GM21717 (cell line): ENCODE results near the gene OLIG1.

Experiments used
- ATAC-seq: cut with Tn5 transposase; IDR thresholded peaks from one replicate; pipeline ENCODE4 v1.9.1; 2021; ENCODE audit warnings: mild to moderate bottlenecking, moderate library complexity; ENCODE audit not compliant: unreplicated experiment

OLIG1 gene

DNA sequence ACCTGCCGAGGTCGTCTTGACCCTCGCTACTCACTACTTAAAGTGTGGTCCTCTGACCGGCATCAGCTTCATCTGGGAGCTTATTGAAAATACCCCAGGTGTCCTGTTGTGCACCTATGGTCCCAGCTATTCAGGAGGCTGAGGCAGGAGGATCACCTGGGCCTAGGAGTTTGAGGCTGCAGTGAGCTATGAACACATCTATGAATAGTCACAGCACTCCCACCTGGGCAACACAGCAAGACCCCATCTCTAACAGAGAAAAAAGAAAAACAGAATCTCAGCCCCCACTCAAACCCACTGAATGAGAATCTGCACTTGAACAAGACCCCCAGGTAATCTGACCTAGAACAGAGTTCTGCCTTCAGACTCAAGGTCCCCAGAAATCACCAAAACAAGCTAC is 8.7 kb upstream of the OLIG1 start:
- no peak for ATAC-seq

DNA sequence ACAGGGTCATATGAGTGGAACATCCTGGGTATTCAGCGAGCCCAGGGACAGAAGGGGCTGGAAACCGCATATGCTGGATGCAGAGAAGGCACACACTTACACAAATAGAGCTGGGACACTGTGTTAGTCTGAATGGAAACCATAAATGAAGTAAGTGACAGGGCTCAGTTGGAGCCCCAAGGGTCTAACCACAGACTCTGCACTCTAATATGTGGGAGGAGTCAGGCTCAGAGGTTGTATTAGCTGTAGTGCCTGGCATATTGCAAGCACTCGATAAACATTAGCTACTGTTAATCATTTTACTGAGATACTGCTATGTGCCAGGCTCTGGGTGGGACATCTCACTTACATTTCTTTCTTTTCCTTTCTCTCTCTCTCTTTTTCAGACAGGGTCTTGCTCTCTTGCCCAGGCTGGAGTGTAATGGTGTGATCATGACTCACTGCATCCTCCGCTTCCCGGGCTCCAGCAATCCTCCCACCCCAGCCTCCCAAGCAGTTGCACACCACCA is 6.5 kb upstream of the OLIG1 start:
- ATAC-seq, result no peak

DNA sequence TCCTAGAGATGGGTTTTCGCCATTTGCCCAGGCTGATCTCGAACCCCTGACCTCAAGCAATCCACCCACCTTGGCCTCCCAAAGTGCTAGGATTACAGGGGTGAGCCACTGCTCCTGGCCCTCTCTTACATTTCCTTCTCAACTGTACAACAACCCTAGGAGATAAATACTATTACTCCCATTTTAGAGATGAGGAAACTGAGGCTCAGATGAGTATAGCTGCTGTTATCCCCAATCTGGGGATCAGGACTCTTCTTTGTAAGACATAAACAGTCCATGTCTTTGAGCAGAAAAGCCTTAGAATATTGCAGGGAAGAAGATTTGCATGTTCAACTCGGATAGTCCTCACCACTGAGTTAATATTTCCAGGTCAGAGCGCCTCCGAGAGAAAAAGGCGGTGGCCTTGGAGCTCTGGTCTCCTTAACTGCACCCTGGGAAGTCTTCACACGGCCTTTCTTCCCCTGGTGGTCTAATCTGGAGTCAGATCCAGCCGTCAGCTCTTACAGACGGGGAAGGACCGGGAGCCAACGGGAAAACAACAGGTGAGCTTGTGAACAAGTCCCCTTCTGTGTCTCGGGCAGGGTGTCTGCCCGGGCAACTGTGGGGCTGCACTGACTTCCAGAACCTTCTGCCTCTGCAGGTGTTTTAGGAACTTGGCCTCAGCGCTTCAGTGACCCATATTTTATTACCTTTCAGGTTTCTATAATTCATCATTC is 5.9 kb upstream of the OLIG1 start:
- ATAC-seq, result no peak

DNA sequence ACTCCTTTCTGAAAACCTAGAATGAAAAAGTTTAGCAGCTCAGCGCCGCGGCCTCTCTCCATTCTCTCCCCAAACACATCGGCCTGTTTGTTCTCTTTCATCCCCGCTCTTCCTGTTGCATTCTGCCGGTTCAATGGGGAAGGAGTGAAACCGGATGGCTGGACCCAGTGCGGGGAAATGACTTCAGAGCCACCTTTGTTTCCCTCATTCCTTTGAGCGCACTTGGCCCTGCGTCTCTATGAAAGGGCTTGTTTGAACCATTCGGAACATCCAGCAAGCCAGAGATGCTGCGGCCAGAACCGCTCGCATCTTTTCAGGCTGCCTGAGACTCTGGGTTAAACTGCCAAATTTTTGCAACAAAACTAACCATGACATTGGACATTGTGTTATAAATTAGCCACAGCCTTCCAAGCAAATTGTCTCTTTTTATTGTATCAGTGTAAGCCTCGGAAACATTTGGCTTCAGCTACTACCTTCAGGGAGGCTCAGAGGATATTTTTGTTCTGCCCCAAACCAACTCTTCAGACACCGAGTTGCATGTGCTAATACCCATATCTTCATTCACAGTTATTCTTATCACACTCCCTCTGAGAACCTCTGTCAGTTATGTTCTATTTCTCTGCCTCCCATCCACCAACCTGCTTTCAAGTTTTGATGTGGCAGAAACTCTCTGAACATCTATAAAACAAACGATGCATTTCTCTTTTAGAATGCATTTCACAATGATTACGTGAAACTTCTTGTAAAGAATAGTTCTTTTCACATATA is 5.1 kb upstream of the OLIG1 start:
- no peak for ATAC-seq

GRCh38 chr21:33067043-33067442 is 2.9 kb upstream of the OLIG1 start:
- no peak for ATAC-seq

GRCh38 chr21:33067457-33067856 is 2.5 kb upstream of the OLIG1 start:
- no peak for ATAC-seq

DNA sequence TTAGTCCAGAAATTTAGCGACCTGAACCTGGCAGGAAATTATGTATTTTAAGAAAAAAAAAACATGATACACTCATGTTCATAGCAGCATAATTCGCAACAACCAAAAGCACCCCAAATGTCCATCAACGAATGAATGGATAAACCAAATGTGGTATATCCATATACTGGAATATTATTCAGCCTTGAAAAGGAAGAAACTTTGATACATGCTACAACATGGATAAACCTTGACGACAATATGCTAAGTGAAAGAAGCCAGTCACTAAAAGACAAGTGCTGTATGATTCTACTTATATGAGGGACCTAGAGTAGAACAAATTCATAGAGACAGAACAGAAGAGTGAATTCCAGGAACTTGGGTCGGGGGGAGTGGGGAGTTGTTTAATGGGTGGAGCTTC is 698 bp upstream of the OLIG1 start:
- ATAC-seq, result no peak

- no peak for ATAC-seq
Observed at GRCh38 chr21:33069645-33069993, 322 bp upstream of the OLIG1 start.

- ATAC-seq, result no peak
Observed at GRCh38 chr21:33070744-33070997, 730 bp downstream of the OLIG1 start.

GRCh38 chr21:33070998-33071769 is 1.2 kb downstream of the OLIG1 start:
- no peak for ATAC-seq

DNA sequence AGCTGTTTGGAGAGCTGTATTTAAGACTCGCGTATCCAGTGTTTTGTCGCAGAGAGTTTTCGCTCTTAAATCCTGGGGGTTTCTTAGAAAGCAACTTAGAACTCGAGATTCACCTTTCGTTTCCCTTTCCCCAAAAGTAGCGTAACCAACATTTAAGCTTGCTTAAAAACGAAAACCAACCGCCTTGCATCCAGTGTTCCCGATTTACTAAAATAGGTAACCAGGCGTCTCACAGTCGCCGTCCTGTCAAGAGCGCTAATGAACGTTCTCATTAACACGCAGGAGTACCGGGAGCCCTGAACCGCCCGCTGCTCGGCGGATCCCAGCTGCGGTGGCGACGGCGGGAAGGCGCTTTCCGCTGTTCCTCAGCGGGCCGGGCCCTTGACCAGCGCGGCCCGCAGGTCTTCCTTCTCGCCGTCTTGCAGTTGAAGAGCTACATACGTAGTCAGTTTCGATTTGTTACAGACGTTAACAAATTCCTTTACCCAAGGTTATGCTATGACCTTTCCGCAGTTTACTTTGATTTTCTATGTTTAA is 1.9 kb downstream of the OLIG1 start:
- no peak for ATAC-seq

GRCh38 chr21:33073636-33074035 is 3.7 kb downstream of the OLIG1 start:
- ATAC-seq, result no peak

GRCh38 chr21:33075128-33075527 is 5.2 kb downstream of the OLIG1 start:
- no peak for ATAC-seq

DNA sequence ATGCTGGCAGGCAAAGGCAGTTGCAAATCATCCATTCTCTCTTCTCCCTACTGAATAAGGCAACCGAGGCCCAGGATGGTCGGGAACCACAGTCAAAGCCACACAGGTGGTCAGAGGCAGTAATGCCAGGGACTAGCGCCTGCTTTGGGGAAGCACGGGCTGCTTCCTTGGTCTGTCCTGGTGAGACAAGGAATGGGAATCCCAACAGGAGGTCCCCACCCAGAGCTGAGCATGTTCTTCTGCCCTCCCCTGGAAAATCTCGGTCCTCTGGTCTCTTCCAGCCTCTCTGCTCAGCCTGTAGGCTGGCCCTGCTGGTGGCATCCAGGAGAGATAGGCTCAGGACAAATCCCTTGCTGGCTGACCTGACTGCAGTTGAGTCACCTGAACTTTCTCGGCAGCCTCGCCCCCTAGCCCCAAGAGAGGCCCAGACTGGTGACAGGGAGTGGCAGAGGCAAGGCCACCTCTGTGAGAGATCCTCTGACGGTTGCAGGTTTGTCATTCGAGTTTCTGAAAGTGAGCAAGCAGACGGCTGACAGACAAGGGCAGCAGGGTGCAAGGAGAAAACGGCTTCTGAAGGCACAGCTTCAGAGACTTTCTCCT is 5.8 kb downstream of the OLIG1 start:
- ATAC-seq, result no peak

- no peak for ATAC-seq
Observed at GRCh38 chr21:33076600-33077329, 6.8 kb downstream of the OLIG1 start.

DNA sequence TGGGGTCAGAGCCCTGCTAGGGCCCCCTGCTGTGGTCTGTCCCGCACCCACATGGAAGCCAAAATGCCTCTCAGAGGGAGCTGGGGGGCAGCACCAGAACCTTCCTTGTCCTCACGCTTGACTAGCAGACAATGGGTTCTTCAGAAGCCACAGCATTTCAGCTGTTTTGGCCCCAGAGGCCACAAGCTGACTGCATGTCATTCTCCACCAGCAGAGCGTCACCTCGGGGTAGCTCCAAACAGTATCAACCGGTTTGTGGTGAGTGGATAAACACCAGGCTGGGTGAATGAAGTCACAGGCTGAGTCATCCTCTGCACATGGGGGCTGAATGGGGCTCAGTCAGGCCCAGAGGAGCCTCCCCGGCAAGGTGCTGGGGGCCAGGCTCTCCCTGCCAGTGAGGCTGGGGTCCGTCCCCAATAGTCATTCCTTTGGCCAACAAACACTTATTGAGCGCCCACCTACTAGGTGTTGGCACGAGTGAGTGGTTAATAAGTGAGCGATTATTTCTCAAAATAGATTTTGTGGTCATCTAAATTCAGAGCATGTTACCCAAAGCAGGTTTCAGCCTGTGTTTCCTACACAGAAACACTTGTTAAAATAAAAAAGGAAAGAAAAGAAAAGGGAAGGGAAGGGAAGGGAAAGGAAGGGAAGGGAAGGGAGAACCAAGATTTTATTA is 9.1 kb downstream of the OLIG1 start:
- peak; percentile 90 for ATAC-seq

GRCh38 chr21:33080376-33080775 is 10.4 kb downstream of the OLIG1 start:
- ATAC-seq, result no peak

DNA sequence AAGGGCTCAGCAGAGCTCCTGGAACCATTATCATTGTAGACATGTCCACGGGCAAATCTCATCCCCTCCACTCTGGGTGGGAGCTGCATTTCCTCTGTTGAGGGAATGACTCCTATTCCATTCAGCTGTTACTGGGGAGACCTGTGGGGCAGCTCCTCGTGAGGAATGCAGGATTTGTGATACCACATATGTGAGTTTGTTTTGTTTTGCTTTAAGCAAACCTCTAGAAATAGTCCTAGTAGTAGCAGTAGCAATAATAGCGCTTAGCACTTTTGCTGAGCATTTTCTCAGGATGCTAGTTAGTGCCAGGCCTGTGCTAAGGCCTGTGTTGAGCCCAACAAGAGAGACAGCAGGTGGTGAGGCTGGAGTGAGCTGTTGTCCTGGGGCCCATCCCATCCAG is 10.8 kb downstream of the OLIG1 start:
- ATAC-seq, result no peak

DNA sequence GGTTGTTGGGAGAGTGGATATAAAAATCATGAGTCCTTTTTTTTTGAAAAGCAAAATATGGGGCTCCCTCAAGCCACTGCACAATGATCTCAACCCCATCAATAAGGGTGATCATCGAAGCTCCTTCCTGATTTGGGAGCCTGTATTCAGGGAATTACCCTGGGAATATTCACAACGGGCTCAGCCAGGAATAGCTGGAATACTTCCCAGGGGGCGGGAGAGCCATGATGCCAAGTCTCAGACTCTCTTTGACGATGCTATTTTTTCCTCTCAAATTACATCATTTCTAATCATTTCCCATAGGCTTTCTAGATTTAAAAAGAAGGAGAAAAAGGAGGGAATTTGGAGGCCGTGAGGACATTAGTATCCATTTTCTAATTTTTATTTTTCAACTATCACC is 18.4 kb downstream of the OLIG1 start:
- no peak for ATAC-seq
